Caco-2 (cell line): ENCODE results near the gene KLF6. TPM values are rescaled to one million over a fixed set of nuclear protein-coding genes. Genes with fewer than 3 reads are reported as not detected.

Source experiments
- BruUV-seq: library from RNA; stranded (reverse); fragments of 400-500 nt; replicated peaks from 2 replicates; lab custom pipeline; 2021; lab: Mats Ljungman, UMichigan
- CTCF ChIA-PET: fragments of 300-600 bp; sonication (Branson Sonifier 250); formaldehyde crosslinking; loops from one replicate; lab custom pipeline; 2022; ENCODE audit warnings: antibody characterized with exemption; lab: Charles Lee
- POLR2A ChIA-PET: fragments of 300-600 bp; sonication (Branson Sonifier 250); formaldehyde crosslinking; loops from one replicate; lab custom pipeline; 2022; ENCODE audit warnings: antibody characterized with exemption; lab: Charles Lee
- DNase-seq, 2 experiments: peaks; one replicate each; pipeline versions ENCODE4 v3.0.0 to v3.0.0-alpha.2; 2020 to 2022
- H3K27me3 ChIP-seq: replicated peaks from 2 replicates; pipeline ENCODE4 v1.6.0; 2011; ENCODE audit warnings: low read length; ENCODE audit not compliant: control insufficient read depth, insufficient read depth
- H3K36me3 ChIP-seq: 2 replicates; pipeline ENCODE4 v1.5.1; 2011; ENCODE audit warnings: low read length; ENCODE audit not compliant: control insufficient read depth, insufficient read depth
- H3K4me1 ChIP-seq: fragments of 250-450 bp; sonication (Bioruptor Pico); 2 replicates; pipeline ENCODE4 v1.5.1; 2020; ENCODE audit warnings: mild to moderate bottlenecking
- H3K4me3 ChIP-seq: 2 replicates; pipeline ENCODE4 v1.5.1; 2011; ENCODE audit warnings: low read depth, mild to moderate bottlenecking, control low read depth, low read length
- H3K9me3 ChIP-seq: fragments of 250-450 bp; sonication (Bioruptor Pico); 2 replicates; pipeline ENCODE4 v1.5.1; 2020; ENCODE audit warnings: mild to moderate bottlenecking, moderate library complexity
- H3K27ac Mint-ChIP-seq: one replicate; pipeline ENCODE4 v1.8.0; 2022; ENCODE audit warnings: mixed read lengths; ENCODE audit not compliant: unreplicated experiment
- H3K27me3 Mint-ChIP-seq: one replicate; pipeline ENCODE4 v1.8.0; 2022; ENCODE audit warnings: mixed read lengths; ENCODE audit not compliant: insufficient read depth, unreplicated experiment
- H3K36me3 Mint-ChIP-seq: one replicate; pipeline ENCODE4 v1.8.0; 2022; ENCODE audit warnings: mild to moderate bottlenecking, mixed read lengths; ENCODE audit not compliant: insufficient read depth, unreplicated experiment
- H3K4me1 Mint-ChIP-seq: one replicate; pipeline ENCODE4 v1.8.0; 2022; ENCODE audit warnings: low read depth, mixed read lengths; ENCODE audit not compliant: unreplicated experiment
- H3K4me3 Mint-ChIP-seq: one replicate; pipeline ENCODE4 v1.8.0; 2022; ENCODE audit warnings: mild to moderate bottlenecking, moderate library complexity, mixed read lengths; ENCODE audit not compliant: unreplicated experiment
- H3K9me3 Mint-ChIP-seq: one replicate; pipeline ENCODE4 v1.8.0; 2022; ENCODE audit warnings: mixed read lengths; ENCODE audit not compliant: unreplicated experiment
- CTCF ChIP-seq, 2 experiments: fragments of 200-600 bp in 1 of 2; IDR thresholded peaks; 1 replicate in 1 of 2; 2 replicates in 1 of 2; pipeline versions ENCODE4 v1.5.1 to v1.8.0; 2011 to 2022; ENCODE audit warnings: antibody characterized with exemption in 1 of 2, control low read depth in 1 of 2, inconsistent platforms in 1 of 2, low read depth in 1 of 2, low read length in 1 of 2, mild to moderate bottlenecking in 1 of 2, moderate library complexity in 1 of 2; ENCODE audit not compliant: insufficient read depth in 1 of 2, severe bottlenecking in 1 of 2, unreplicated experiment in 1 of 2
- intact Hi-C: fragments of 100-400 bp; cut with micrococcal nuclease; formaldehyde crosslinking; loops from one replicate; pipeline ENCODE4 v1.10.0; 2022; ENCODE audit not compliant: unreplicated experiment
- total RNA-seq: library from RNA; stranded (reverse); gene quantifications from 2 replicates; pipeline ENCODE4 v1.2.3, GENCODE V29; 2022

KLF6 gene
- total RNA-seq, 1 experiment from 2014 or later: 84.5 TPM

GRCh38 chr10:3747248-3747960 lies 37.6 kb downstream of the KLF6 start:
- peaks cover 34% of the 10 kb centered on the region for H3K4me1 ChIP-seq
- DNase-seq: no peak
- Mint-ChIP-seq H3K27ac (peak overlapping the region; percentile 15), H3K4me3 (no peak overlapping the region), H3K9me3 (no peaks in the 10 kb centered on the region), H3K27me3 (no peaks in the 10 kb centered on the region), H3K4me1 (peaks cover 49% of the 10 kb centered on the region), H3K36me3 (no peaks in the 10 kb centered on the region)
- ChIA-PET POLR2A (interaction anchor here (0.9 to 2.0 kb wide), 3 partner anchors 14 to 37 kb away, joined by 3 to 6 read pairs (median 5); partner anchors contain the start of gene KLF6), CTCF (interaction anchor here (1.2 kb wide), 1 partner anchor 14 kb away, joined by 3 read pairs; no protein-coding TSS in a partner anchor)
- intact Hi-C loops: loop anchor here (10.0 kb wide), 1 partner anchor 263 kb away; no protein-coding TSS in a partner anchor
- H3K36me3 ChIP-seq: no peaks in the 10 kb centered on the region
- no peaks in the 10 kb centered on the region for H3K9me3 ChIP-seq
- H3K4me3 ChIP-seq: no peak overlapping the region
- TF ChIP-seq CTCF (IDR thresholded peaks at IDR 0.05; ENCODE audit: insufficient read depth in 1 of 2, low read depth in 1 of 2, low read length in 1 of 2, severe bottlenecking in 1 of 2, unreplicated experiment in 1 of 2): no peak
- H3K27me3 ChIP-seq: no peaks in the 10 kb centered on the region
- BruUV-seq: no TSS peak

GRCh38 chr10:3746634-3747033 lies 38.4 kb downstream of the KLF6 start:
- H3K9me3 ChIP-seq: no peaks in the 10 kb centered on the region
- Mint-ChIP-seq H3K36me3 (no peaks in the 10 kb centered on the region), H3K4me3 (no peak overlapping the region), H3K4me1 (peaks cover 55% of the 10 kb centered on the region), H3K27ac (peak overlapping the region; percentile 15), H3K9me3 (no peaks in the 10 kb centered on the region), H3K27me3 (no peaks in the 10 kb centered on the region)
- POLR2A ChIA-PET: interaction anchor here (2.0 kb wide), 1 partner anchor 32 kb away, joined by 6 read pairs; no protein-coding TSS in a partner anchor
- no TSS peak for BruUV-seq
- intact Hi-C loops: loop anchor here (10.0 kb wide), 1 partner anchor 262 kb away; no protein-coding TSS in a partner anchor
- no peaks in the 10 kb centered on the region for H3K27me3 ChIP-seq
- DNase-seq: no peak
- CTCF ChIA-PET: no interaction called here
- peaks cover 40% of the 10 kb centered on the region for H3K4me1 ChIP-seq
- no peaks in the 10 kb centered on the region for H3K36me3 ChIP-seq
- TF ChIP-seq CTCF (IDR thresholded peaks at IDR 0.05; ENCODE audit: insufficient read depth in 1 of 2, low read depth in 1 of 2, low read length in 1 of 2, severe bottlenecking in 1 of 2, unreplicated experiment in 1 of 2): no peak
- no peak overlapping the region for H3K4me3 ChIP-seq

GRCh38 chr10:3745521-3745920 lies 39.5 kb downstream of the KLF6 start:
- BruUV-seq: no TSS peak
- H3K4me1 ChIP-seq: peaks cover 50% of the 10 kb centered on the region
- intact Hi-C loops: loop anchor here (10.0 kb wide), 1 partner anchor 261 kb away; no protein-coding TSS in a partner anchor

More at GRCh38 chr10:3745521-3745920, 39.5 kb downstream of the KLF6 start:
- no peak overlapping the region for H3K4me3 ChIP-seq
- Mint-ChIP-seq H3K36me3 (no peaks in the 10 kb centered on the region), H3K27me3 (no peaks in the 10 kb centered on the region), H3K4me1 (peaks cover 62% of the 10 kb centered on the region), H3K4me3 (no peak overlapping the region), H3K27ac (no peak overlapping the region), H3K9me3 (no peaks in the 10 kb centered on the region)
- CTCF ChIA-PET: no interaction called here
- no peaks in the 10 kb centered on the region for H3K27me3 ChIP-seq
- no peak for TF ChIP-seq CTCF (IDR thresholded peaks at IDR 0.05; ENCODE audit: insufficient read depth in 1 of 2, low read depth in 1 of 2, low read length in 1 of 2, severe bottlenecking in 1 of 2, unreplicated experiment in 1 of 2)
- H3K9me3 ChIP-seq: no peaks in the 10 kb centered on the region
- H3K36me3 ChIP-seq: no peaks in the 10 kb centered on the region
- POLR2A ChIA-PET: interaction anchor here (1.0 kb wide), 1 partner anchor 8 kb away, joined by 3 read pairs; no protein-coding TSS in a partner anchor
- DNase-seq: no peak
